Activated CD4-positive, alpha-beta T cell treated with anti-CD3 and anti-CD28 coated beads, Interleukin-2, amount 50 U/mL, for 1 hour (primary cell): Measurements from ENCODE around the gene BICC1.

Source experiments
- DNase-seq: peaks from one replicate; pipeline ENCODE4 v3.0.0-alpha.2; 2020

Gene BICC1

GRCh38 chr10:58712982-58713381 is 200.3 kb downstream of the BICC1 start:
- no peak for DNase-seq

GRCh38 chr10:58714409-58714808 is 201.7 kb downstream of the BICC1 start:
- DNase-seq: no peak

- DNase-seq: no peak
Measured at GRCh38 chr10:58715061-58715460, 202.4 kb downstream of the BICC1 start.

- no peak for DNase-seq
Measured at GRCh38 chr10:58718596-58718995, 205.9 kb downstream of the BICC1 start.

- DNase-seq: no peak
Measured at GRCh38 chr10:58721601-58722281, 209.1 kb downstream of the BICC1 start.

GRCh38 chr10:58723186-58723585 is 210.5 kb downstream of the BICC1 start:
- no peak for DNase-seq

- no peak for DNase-seq
Measured at GRCh38 chr10:58723966-58724365, 211.3 kb downstream of the BICC1 start.

GRCh38 chr10:58724781-58725180 is 212.1 kb downstream of the BICC1 start:
- DNase-seq: no peak

GRCh38 chr10:58725901-58726300 is 213.2 kb downstream of the BICC1 start:
- no peak for DNase-seq

- no peak for DNase-seq
Measured at GRCh38 chr10:58727633-58728032, 215.0 kb downstream of the BICC1 start.

GRCh38 chr10:58731276-58731675 is 218.6 kb downstream of the BICC1 start:
- no peak for DNase-seq

GRCh38 chr10:58733436-58733835 is 220.8 kb downstream of the BICC1 start:
- DNase-seq: no peak

- DNase-seq: no peak
Measured at GRCh38 chr10:58734116-58734515, 221.4 kb downstream of the BICC1 start.

- no peak for DNase-seq
Measured at GRCh38 chr10:58734664-58735063, 222.0 kb downstream of the BICC1 start.

- DNase-seq: no peak
Measured at GRCh38 chr10:58735087-58735486, 222.4 kb downstream of the BICC1 start.

GRCh38 chr10:58740620-58741369 is 228.1 kb downstream of the BICC1 start:
- DNase-seq: no peak

- no peak for DNase-seq
Measured at GRCh38 chr10:58741673-58742072, 229.0 kb downstream of the BICC1 start.

GRCh38 chr10:58742141-58742540 is 229.5 kb downstream of the BICC1 start:
- DNase-seq: no peak

GRCh38 chr10:58743466-58744115 is 230.9 kb downstream of the BICC1 start:
- no peak for DNase-seq

GRCh38 chr10:58746474-58747185 is 234.0 kb downstream of the BICC1 start:
- DNase-seq: no peak

GRCh38 chr10:58747687-58748086 is 235.0 kb downstream of the BICC1 start:
- DNase-seq: no peak

GRCh38 chr10:58752665-58753064 is 240.0 kb downstream of the BICC1 start:
- DNase-seq: no peak

GRCh38 chr10:58753425-58753824 is 240.8 kb downstream of the BICC1 start:
- no peak for DNase-seq
